K562 (cell line): ENCODE results near the gene ASCC3. TPM values are rescaled to one million over a fixed set of nuclear protein-coding genes. Genes with fewer than 3 reads are reported as not detected.
A peak's percentile ranks its signal among the peaks of the same experiment; 100 is the strongest.

Experiments used
- ATAC-seq: fragments of 200-7000 bp; cut with Tn5 transposase; 3 replicates; pipeline ENCODE4 v1.9.1; 2020; ENCODE audit warnings: moderate library complexity
- BruUV-seq: library from RNA; stranded (reverse); fragments of 400-500 nt; replicated peaks from 2 replicates; lab custom pipeline; 2021; lab: Mats Ljungman, UMichigan
- CTCF ChIA-PET: fragments of 300-600 bp; formaldehyde crosslinking; extraction: SDS; loops from one replicate; lab custom pipeline; 2021; ENCODE audit warnings: low intra/inter-chr PET ratio; lab: Yijun Ruan, JAX
- POLR2A ChIA-PET: fragments of 300-600, 350-650 bp; sonication (Branson Sonifier 250); formaldehyde crosslinking; extraction: SDS; loops from one replicate; lab custom pipeline; 2021; ENCODE audit warnings: antibody characterized with exemption, inconsistent platforms; lab: Yijun Ruan, JAX
- DNase-seq, 4 experiments: peaks; one replicate each; pipeline versions ENCODE4 v3.0.0 to v3.0.0-alpha.2; 2011 to 2018; ENCODE audit warnings: low spot score in 3 of 4, mixed read lengths in 3 of 4; ENCODE audit errors: extremely low read depth in 1 of 4
- FAIRE-seq: peaks from 2 replicates; lab custom pipeline; 2011; peaks lifted over from hg19 to GRCh38; lab: Jason Lieb, UNC
- H2AFZ ChIP-seq: 2 replicates; pipeline ENCODE4 v1.6.0; 2011; ENCODE audit warnings: low read depth, low read length, control low read depth, inconsistent platforms
- H3K27ac ChIP-seq: fragments of 200-600 bp; 3 replicates; pipeline ENCODE4 v1.8.0; 2011; ENCODE audit warnings: low read depth, mild to moderate bottlenecking, control low read depth, inconsistent platforms, low read length, moderate library complexity, mixed read lengths; ENCODE audit errors: extremely low read depth
- H3K27me3 ChIP-seq, 2 experiments: fragments of 300-600 bp in 1 of 2; 2 replicates in 1 of 2; 3 replicates in 1 of 2; pipeline versions ENCODE4 v1.6.0 to v1.8.0; 2011; ENCODE audit warnings: inconsistent platforms in 2 of 2, low read length in 2 of 2, mild to moderate bottlenecking in 1 of 2, mixed read lengths in 1 of 2, moderate library complexity in 1 of 2; ENCODE audit not compliant: control insufficient read depth in 2 of 2, insufficient read depth in 2 of 2
- H3K36me3 ChIP-seq: fragments of 300-600 bp; 3 replicates; pipeline ENCODE4 v1.8.0; 2011; ENCODE audit warnings: mild to moderate bottlenecking, low read length, inconsistent platforms; ENCODE audit not compliant: control insufficient read depth, insufficient read depth
- H3K4me1 ChIP-seq, 2 experiments: fragments of 200-600 bp in 1 of 2; replicated peaks in 1 of 2; 2 replicates in 1 of 2; 3 replicates in 1 of 2; pipeline versions ENCODE4 v1.5.1 to v1.8.0; 2011; ENCODE audit warnings: inconsistent platforms in 2 of 2, low read length in 2 of 2, mild to moderate bottlenecking in 1 of 2, mixed read lengths in 1 of 2, moderate library complexity in 1 of 2; ENCODE audit not compliant: control insufficient read depth in 2 of 2, insufficient read depth in 2 of 2
- H3K4me2 ChIP-seq: 2 replicates; pipeline ENCODE4 v1.6.1; 2011; ENCODE audit warnings: low read length, control low read depth, inconsistent platforms, mixed read lengths; ENCODE audit not compliant: insufficient read depth
- H3K4me3 ChIP-seq: fragments of 200-600 bp; sonication (generic), shearing (Covaris generic); 2 replicates; pipeline ENCODE4 v1.5.1; 2016; ENCODE audit warnings: control low read depth, inconsistent platforms
- H3K79me2 ChIP-seq: fragments of 200-600 bp; 3 replicates; pipeline ENCODE4 v1.8.0; 2011; ENCODE audit warnings: low read length, inconsistent platforms; ENCODE audit not compliant: control insufficient read depth, insufficient read depth
- H3K9ac ChIP-seq, 2 experiments: 2 replicates each; pipeline versions ENCODE4 v1.6.0 to v1.6.1; 2011; ENCODE audit warnings: low read depth in 2 of 2, low read length in 2 of 2, control low read depth in 1 of 2, inconsistent platforms in 1 of 2, mild to moderate bottlenecking in 1 of 2, mixed read lengths in 1 of 2; ENCODE audit not compliant: insufficient read depth in 1 of 2
- H3K9me1 ChIP-seq: one replicate; pipeline ENCODE4 v1.6.0; 2011; ENCODE audit warnings: inconsistent platforms, mild to moderate bottlenecking, low read length, moderate library complexity; ENCODE audit not compliant: control insufficient read depth, insufficient read depth
- H3K9me3 ChIP-seq: replicated peaks from 2 replicates; pipeline ENCODE4 v1.5.1; 2011; ENCODE audit warnings: low read depth, low read length, inconsistent platforms; ENCODE audit not compliant: control insufficient read depth, insufficient read depth
- H4K20me1 ChIP-seq: replicated peaks from 2 replicates; pipeline ENCODE4 v1.6.1; 2011; ENCODE audit warnings: low read length, inconsistent platforms, mixed read lengths; ENCODE audit not compliant: control insufficient read depth, insufficient read depth
- CHD2 ChIP-seq: IDR thresholded peaks from 2 replicates; pipeline ENCODE4 v1.6.1; 2011; ENCODE audit warnings: low read depth, low read length
- DLX4 ChIP-seq: fragments of 250-450 bp; sonication (Bioruptor Pico); IDR thresholded peaks from 2 replicates; pipeline ENCODE4 v1.6.1; 2021; ENCODE audit warnings: mild to moderate bottlenecking
- MAFG ChIP-seq: fragments of 450-650 bp; conservative IDR thresholded peaks from 2 replicates; pipeline ENCODE4 v1.6.1; 2016; ENCODE audit warnings: missing genetic modification characterization, missing compliant biosample characterization
- MEIS2 ChIP-seq: fragments of 450-650 bp; IDR thresholded peaks from 2 replicates; pipeline ENCODE4 v1.6.1; 2014; ENCODE audit warnings: mild to moderate bottlenecking; ENCODE audit not compliant: partially characterized antibody
- MTA1 ChIP-seq: fragments of 450-650 bp; IDR thresholded peaks from 2 replicates; pipeline ENCODE4 v1.6.1; 2017; ENCODE audit warnings: borderline replicate concordance
- PRDM10 ChIP-seq: fragments of 450-650 bp; IDR thresholded peaks from 2 replicates; pipeline ENCODE4 v1.6.1; 2018; ENCODE audit not compliant: partially characterized antibody
- PTTG1 ChIP-seq: fragments of 450-650 bp; IDR thresholded peaks from 2 replicates; pipeline ENCODE4 v1.6.1; 2016; ENCODE audit warnings: low read depth, mild to moderate bottlenecking, missing genetic modification characterization, missing compliant biosample characterization
- RREB1 ChIP-seq: fragments of 250-450 bp; sonication (Bioruptor Pico); IDR thresholded peaks from 2 replicates; pipeline ENCODE4 v1.4.0; 2020
- SAP30 ChIP-seq: fragments of 200-600 bp; sonication (generic); IDR thresholded peaks from 2 replicates; pipeline ENCODE4 v1.6.1; 2012; ENCODE audit warnings: borderline replicate concordance, low read depth, mild to moderate bottlenecking, moderate library complexity, low read length, control low read depth, inconsistent platforms; ENCODE audit not compliant: insufficient read depth, poor library complexity, severe bottlenecking
- ZKSCAN8 ChIP-seq: fragments of 200-800 bp; sonication (Bioruptor generic); IDR thresholded peaks from 2 replicates; pipeline ENCODE4 v1.6.1; 2016; ENCODE audit warnings: missing genetic modification characterization, missing compliant biosample characterization
- ZNF184 ChIP-seq: sonication (generic); formaldehyde crosslinking; IDR thresholded peaks from 2 replicates; pipeline ENCODE4 v1.5.0; 2020; ENCODE audit warnings: missing genetic modification reagents
- ZNF668 ChIP-seq: fragments of 250-450 bp; sonication (Bioruptor Pico); IDR thresholded peaks from 2 replicates; pipeline ENCODE4 v1.8.0; 2022; ENCODE audit warnings: mild to moderate bottlenecking, inconsistent platforms
- WGBS: fragments of 100-300 bp; shearing (Covaris generic); methylation state at CpG from one replicate; pipeline ENCODE4 v1.1.6; 2016; ENCODE audit warnings: low coverage, mixed read lengths; ENCODE audit not compliant: insufficient coverage; ENCODE audit errors: missing lambda C conversion rate; 5-methylcytosine and 5-hydroxymethylcytosine counted together
- in situ Hi-C: fragments of 300-500 bp; cut with MboI; formaldehyde crosslinking; loops from 4 replicates; pipeline ENCODE4 v1.15.0; 2018; ENCODE audit warnings: inconsistent platforms, mixed read lengths
- intact Hi-C: fragments of 100-400 bp; cut with micrococcal nuclease; formaldehyde crosslinking; loops from 2 replicates; pipeline ENCODE4 v1.14.2; 2022
- polyA plus RNA-seq, 8 experiments: library from polyadenylated mRNA; depleted of rRNA in 4 of 8; stranded (reverse) in 5 of 8; unstranded in 3 of 8; fragments of >200 nt; fragmentation: Nextera tagmentation in 2 of 8; fragmentation: Illumina TruSeq in 1 of 8; extraction: Ambion mirVana in 2 of 8; extraction: Trizol in 1 of 8; gene quantifications; 2 replicates each; pipeline versions ENCODE4 v1.2.1 to v1.2.3, GENCODE V29; 2011 to 2014; ENCODE audit warnings: inconsistent platforms in 1 of 8, missing spikeins in 1 of 8
- total RNA-seq, 7 experiments: library from RNA; depleted of rRNA in 6 of 7; stranded (reverse); fragments of >200 nt in 6 of 7; fragmentation: Illumina TruSeq in 2 of 7; extraction: Trizol in 2 of 7; gene quantifications; 2 replicates each; pipeline versions ENCODE4 v1.2.1 to v1.2.3, GENCODE V29; 2011 to 2021; ENCODE audit warnings: low replicate concordance in 1 of 7

The ASCC3 gene
- total and polyA plus RNA-seq, 9 of the 15 experiments (the other 6 are each of a cell fraction or from before 2014, with no cell fraction given): 16.1 to 56.1 (median 33.9) TPM

- no peak for TF ChIP-seq RREB1
- peak; percentile 61 for TF ChIP-seq MAFG (tag)
- TF ChIP-seq, all 486 proteins: peak for 4
These were observed 15.6 kb downstream of the ASCC3 start (continued) for GRCh38 chr6:100865525-100865924.

GRCh38 chr6:100862063-100862462, 19.1 kb downstream of the ASCC3 start:
- BruUV-seq: no TSS peak
- Histone ChIP-seq H3K36me3 (peaks cover 74% of the 10 kb centered on the region), H3K9me1 (no peaks in the 10 kb centered on the region), H3K4me2 (no peak overlapping the region), H3K27me3 (no peaks in the 10 kb centered on the region), H4K20me1 (no peaks in the 10 kb centered on the region), H3K79me2 (peaks cover 3% of the 10 kb centered on the region; the same call in 1 of the 3 replicates), H2AFZ (no peak overlapping the region), H3K4me1 (no peaks in the 10 kb centered on the region), H3K9ac (no peak overlapping the region), H3K9me3 (no peaks in the 10 kb centered on the region), H3K27ac (no peak overlapping the region), H3K4me3 (no peak overlapping the region)
- intact Hi-C loops: no loop called here
- no peak for DNase-seq
- in situ Hi-C loops: no loop called here
- POLR2A ChIA-PET: no interaction called here
- CTCF ChIA-PET: no interaction called here
- no peak for FAIRE-seq
- 94% methylated on average over 2 of the region's 2 CpGs for WGBS
- no peak for ATAC-seq
- TF ChIP-seq SAP30 (no peak), CHD2 (no peak), ZNF668 (CRISPR knock-in tag) (no peak), MTA1 (no peak), PTTG1 (tag) (no peak), PRDM10 (no peak), DLX4 (CRISPR knock-in tag) (no peak), MEIS2 (no peak), ZKSCAN8 (CRISPR knock-in tag) (no peak), ZNF184 (no peak)
